Vagina (tissue), 2 donors: ENCODE measurements around the gene P2RY14. TPM values are rescaled to one million over a fixed set of nuclear protein-coding genes. Genes with fewer than 3 reads are reported as not detected.

Experiments
- DNase-seq, 2 donors: peaks; one replicate each; pipeline ENCODE4 v3.0.0-alpha.2; 2017; ENCODE audit errors: extremely low spot score in 2 of 2
- H3K27ac ChIP-seq: fragments of 200-600 bp; sonication (generic); one replicate; pipeline ENCODE4 v1.5.1; 2019
- H3K27me3 ChIP-seq: fragments of 200-600 bp; sonication (generic); one replicate; pipeline ENCODE4 v1.5.1; 2019
- H3K36me3 ChIP-seq, 2 donors: fragments of 200-600 bp; sonication (generic); one replicate each; pipeline ENCODE4 v1.5.1; 2017 to 2019
- H3K4me1 ChIP-seq: fragments of 200-600 bp; sonication (generic); one replicate; pipeline ENCODE4 v1.5.1; 2019
- H3K4me3 ChIP-seq, 2 donors: fragments of 200-600 bp; sonication (generic); 1 replicate in 1 of 2; 2 replicates in 1 of 2; pipeline ENCODE4 v1.5.1; 2016 to 2019
- H3K9me3 ChIP-seq: fragments of 200-600 bp; sonication (generic); one replicate; pipeline ENCODE4 v1.5.1; 2019
- POLR2A ChIP-seq, 2 donors: fragments of 450-650 bp; IDR thresholded peaks; one replicate each; pipeline ENCODE4 v1.6.1; 2017; ENCODE audit warnings: antibody characterized with exemption in 2 of 2, mild to moderate bottlenecking in 2 of 2, moderate library complexity in 2 of 2
- POLR2AphosphoS5 ChIP-seq, 2 donors: sonication (generic); formaldehyde crosslinking; IDR thresholded peaks; one replicate each; pipeline ENCODE4 v1.9.0; 2017; ENCODE audit warnings: antibody characterized with exemption in 2 of 2, mild to moderate bottlenecking in 2 of 2, low read depth in 1 of 2; ENCODE audit not compliant: insufficient read depth in 1 of 2
- intact Hi-C: fragments of 100-400 bp; cut with DNase I; formaldehyde crosslinking; loops from one replicate; pipeline ENCODE4 v1.15.1; 2023
- total RNA-seq: library from RNA; depleted of rRNA; stranded (reverse); fragments of >200 nt; gene quantifications from one replicate; pipeline ENCODE4 v1.2.3, GENCODE V29; 2016
- TF ChIP-seq, protein P1 (sequence below), 3 experiments: fragments of 450-650 bp in 2 of 3; fragments of 200-600 bp in 1 of 3; sonication (generic) in 1 of 3; IDR thresholded peaks; one replicate each; pipeline ENCODE4 v1.5.1; 2017 to 2019; ENCODE audit warnings: antibody characterized with exemption in 3 of 3, mild to moderate bottlenecking in 2 of 3, moderate library complexity in 2 of 3

The P2RY14 gene
- total RNA-seq, 1 donor from 2014 or later = 0.49 TPM

DNA sequence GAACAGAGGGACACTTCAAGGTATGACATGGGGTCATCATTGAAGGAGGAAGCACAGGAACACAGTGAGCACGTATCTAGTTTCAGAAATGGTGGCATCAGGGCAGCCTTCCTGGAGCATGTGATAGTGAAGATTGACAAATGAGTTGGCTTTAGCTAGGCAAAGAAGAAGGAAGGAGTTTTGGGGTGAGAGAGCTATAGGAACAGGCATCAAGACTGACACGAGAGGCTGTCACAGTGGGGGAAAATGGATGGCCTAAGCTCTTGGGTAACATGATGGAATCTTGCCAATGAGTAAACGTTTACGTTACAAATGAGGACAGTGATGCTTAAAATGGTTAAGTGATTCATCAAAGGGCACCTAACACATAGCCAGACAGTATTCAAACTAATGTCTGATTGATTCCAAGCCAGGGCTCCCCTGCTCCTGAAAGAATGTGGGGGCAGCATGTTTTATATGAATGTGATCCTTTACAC, 52.2 kb downstream of the P2RY14 start:
- Histone ChIP-seq H3K4me3 (no peak overlapping the region), H3K27me3 (no peaks in the 10 kb centered on the region), H3K36me3 (no peaks in the 10 kb centered on the region), H3K27ac (no peak overlapping the region), H3K4me1 (peaks cover 6% of the 10 kb centered on the region), H3K9me3 (no peaks in the 10 kb centered on the region)
- no peak for TF ChIP-seq POLR2A (IDR thresholded peaks at IDR 0.05)
- TF ChIP-seq, protein P1, sequence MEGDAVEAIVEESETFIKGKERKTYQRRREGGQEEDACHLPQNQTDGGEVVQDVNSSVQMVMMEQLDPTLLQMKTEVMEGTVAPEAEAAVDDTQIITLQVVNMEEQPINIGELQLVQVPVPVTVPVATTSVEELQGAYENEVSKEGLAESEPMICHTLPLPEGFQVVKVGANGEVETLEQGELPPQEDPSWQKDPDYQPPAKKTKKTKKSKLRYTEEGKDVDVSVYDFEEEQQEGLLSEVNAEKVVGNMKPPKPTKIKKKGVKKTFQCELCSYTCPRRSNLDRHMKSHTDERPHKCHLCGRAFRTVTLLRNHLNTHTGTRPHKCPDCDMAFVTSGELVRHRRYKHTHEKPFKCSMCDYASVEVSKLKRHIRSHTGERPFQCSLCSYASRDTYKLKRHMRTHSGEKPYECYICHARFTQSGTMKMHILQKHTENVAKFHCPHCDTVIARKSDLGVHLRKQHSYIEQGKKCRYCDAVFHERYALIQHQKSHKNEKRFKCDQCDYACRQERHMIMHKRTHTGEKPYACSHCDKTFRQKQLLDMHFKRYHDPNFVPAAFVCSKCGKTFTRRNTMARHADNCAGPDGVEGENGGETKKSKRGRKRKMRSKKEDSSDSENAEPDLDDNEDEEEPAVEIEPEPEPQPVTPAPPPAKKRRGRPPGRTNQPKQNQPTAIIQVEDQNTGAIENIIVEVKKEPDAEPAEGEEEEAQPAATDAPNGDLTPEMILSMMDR (IDR thresholded peaks at IDR 0.05) = no peak
- no peak for TF ChIP-seq POLR2AphosphoS5 (IDR thresholded peaks at IDR 0.05; ENCODE audit: insufficient read depth in 1 of 2, low read depth in 1 of 2)
- DNase-seq = no peak
- intact Hi-C loops = loop anchor here (10.0 kb wide), 1 partner anchor 59 kb away; no protein-coding TSS in a partner anchor

- Histone ChIP-seq H3K27me3 (no peaks in the 10 kb centered on the region), H3K4me1 (peaks cover 6% of the 10 kb centered on the region), H3K36me3 (no peaks in the 10 kb centered on the region), H3K4me3 (no peak overlapping the region), H3K9me3 (no peaks in the 10 kb centered on the region), H3K27ac (no peak overlapping the region)
- TF ChIP-seq, protein P1 (IDR thresholded peaks at IDR 0.05) = no peak
- TF ChIP-seq POLR2AphosphoS5 (IDR thresholded peaks at IDR 0.05; ENCODE audit: insufficient read depth in 1 of 2, low read depth in 1 of 2) (no peak), POLR2A (IDR thresholded peaks at IDR 0.05) (no peak)
- intact Hi-C loops = loop anchor here (10.0 kb wide), 1 partner anchor 59 kb away; no protein-coding TSS in a partner anchor
- no peak for DNase-seq
Measured at GRCh38 chr3:151225040-151225975, 53.0 kb downstream of the P2RY14 start.

GRCh38 chr3:151224268-151224866, 54.0 kb downstream of the P2RY14 start:
- no peaks in the 10 kb centered on the region for H3K9me3 ChIP-seq
- peaks cover 6% of the 10 kb centered on the region for H3K4me1 ChIP-seq
- no peak for DNase-seq
- intact Hi-C loops = loop anchor here (10.0 kb wide), 1 partner anchor 60 kb away; no protein-coding TSS in a partner anchor
- H3K4me3 ChIP-seq = no peak overlapping the region
- H3K27ac ChIP-seq = no peak overlapping the region
- no peaks in the 10 kb centered on the region for H3K27me3 ChIP-seq
- H3K36me3 ChIP-seq = no peaks in the 10 kb centered on the region
- no peak for TF ChIP-seq POLR2AphosphoS5 (IDR thresholded peaks at IDR 0.05; ENCODE audit: insufficient read depth in 1 of 2, low read depth in 1 of 2)
- TF ChIP-seq, protein P1 (IDR thresholded peaks at IDR 0.05) = no peak
- no peak for TF ChIP-seq POLR2A (IDR thresholded peaks at IDR 0.05)

GRCh38 chr3:151219056-151219455, 59.3 kb downstream of the P2RY14 start:
- no peak overlapping the region for H3K27ac ChIP-seq
- DNase-seq = no peak

More at GRCh38 chr3:151219056-151219455, 59.3 kb downstream of the P2RY14 start:
- Histone ChIP-seq H3K36me3 (no peaks in the 10 kb centered on the region), H3K27me3 (no peaks in the 10 kb centered on the region), H3K4me3 (no peak overlapping the region), H3K4me1 (no peaks in the 10 kb centered on the region), H3K9me3 (no peaks in the 10 kb centered on the region)
- intact Hi-C loops = no loop called here
- TF ChIP-seq POLR2AphosphoS5 (IDR thresholded peaks at IDR 0.05; ENCODE audit: insufficient read depth in 1 of 2, low read depth in 1 of 2) = peak in 1 of 2 donors; percentile 23
- TF ChIP-seq, protein P1 (IDR thresholded peaks at IDR 0.05) = no peak
